Heart left ventricle (tissue), 16 donors: ENCODE data around the gene TTN. TPM values are rescaled to one million over a fixed set of nuclear protein-coding genes. Genes with fewer than 3 reads are reported as not detected.
A peak's percentile ranks its signal among the peaks of the same experiment; 100 is the strongest.

Experiments
- ATAC-seq, 4 donors: fragments of 200-7000 bp; cut with Tn5 transposase; one replicate each; pipeline ENCODE4 v1.9.1; 2020 to 2022; ENCODE audit warnings: moderate library complexity in 4 of 4, mild to moderate bottlenecking in 3 of 4, moderate number of reproducible peaks in 1 of 4
- DNase-seq, 5 donors: peaks; one replicate each; pipeline ENCODE4 v3.0.0-alpha.2; 2020
- H3K27ac ChIP-seq, 12 donors: fragments of 200-600 bp; sonication (generic) in 4 of 12; one replicate each; pipeline versions ENCODE4 v1.5.0 to v1.8.0; 2016 to 2022; ENCODE audit warnings: mild to moderate bottlenecking in 2 of 12
- H3K27me3 ChIP-seq, 9 donors: fragments of 200-600 bp; sonication (generic) in 2 of 9; one replicate each; pipeline versions ENCODE4 v1.5.1 to v1.8.0; 2016 to 2022; ENCODE audit warnings: mild to moderate bottlenecking in 3 of 9
- H3K36me3 ChIP-seq, 9 donors: fragments of 200-600 bp; sonication (generic) in 2 of 9; one replicate each; pipeline versions ENCODE4 v1.5.0 to v1.8.0; 2018 to 2022; ENCODE audit warnings: mild to moderate bottlenecking in 2 of 9
- H3K4me1 ChIP-seq, 12 donors: fragments of 200-600 bp; sonication (generic) in 4 of 12; one replicate each; pipeline versions ENCODE4 v1.5.0 to v1.8.0; 2016 to 2022; ENCODE audit warnings: mild to moderate bottlenecking in 3 of 12
- H3K4me3 ChIP-seq, 12 donors: fragments of 200-600 bp; sonication (generic) in 4 of 12; one replicate each; pipeline versions ENCODE4 v1.5.0 to v1.8.0; 2017 to 2022; ENCODE audit warnings: mild to moderate bottlenecking in 9 of 12, moderate library complexity in 4 of 12
- H3K9me3 ChIP-seq, 12 donors: fragments of 200-600 bp; sonication (generic) in 4 of 12; one replicate each; pipeline versions ENCODE4 v1.5.0 to v1.8.0; 2016 to 2022; ENCODE audit warnings: mild to moderate bottlenecking in 1 of 12
- CTCF ChIP-seq, 12 donors: fragments of 200-600 bp; sonication (generic) in 4 of 12; IDR thresholded peaks; one replicate each; pipeline versions ENCODE4 v1.5.0 to v1.8.0; 2018 to 2022; ENCODE audit warnings: antibody characterized with exemption in 12 of 12, mild to moderate bottlenecking in 5 of 12
- POLR2A ChIP-seq, 2 donors: fragments of 450-650 bp; IDR thresholded peaks; one replicate each; pipeline ENCODE4 v1.6.1; 2017; ENCODE audit warnings: antibody characterized with exemption in 2 of 2, mild to moderate bottlenecking in 2 of 2, moderate library complexity in 2 of 2
- WGBS, 4 donors: extraction: QIAGEN DNeasy Blood & Tissue Kit in 2 of 4; methylation state at CpG; one replicate each; pipeline versions ENCODE4 v1.1.5 to v1.1.7; 2013 to 2018; 5-methylcytosine and 5-hydroxymethylcytosine counted together
- intact Hi-C, 10 donors: fragments of 100-400 bp; cut with DNase I; formaldehyde crosslinking; loops; one replicate each; pipeline versions ENCODE4 v1.11.1 to v1.14.2; 2022
- polyA plus RNA-seq, 2 donors: library from polyadenylated mRNA; stranded (reverse); fragments of 200-250 nt; gene quantifications; one replicate each; pipeline ENCODE4 v1.2.3, GENCODE V29; 2013
- total RNA-seq, 9 donors: library from RNA; depleted of rRNA in 2 of 9; stranded (reverse); fragments of >200 nt in 2 of 9; fragmentation: NEBNext Ultra II Directional in 3 of 9; extraction: Animal tissue kit (Norgen Biotek cat#: 25700) in 3 of 9; gene quantifications; one replicate each; pipeline versions ENCODE4 v1.1.0 to v1.2.4, GENCODE V29; 2016 to 2023
- donor health status: ischemic (EF 13 %, LVEDD 7.1; RV severe dilation, severe dysfunction).
- donor health status: healthy with polysubstance abuse.
- donor health status: DM: no; HTN: yes; CAD: no.
- donor health status: DM: no; HTN: no; CAD: no.
- donor health status: ischemic (EF 25% LVEDD 6.9; RV normal size, moderate dysfunction).
- donor health status: ischemic (EF 25% LVEDD 5.7; RV mildly dilated, moderate dysfunction).
- donor health status: healthy.
- donor health status: DM: yes; HTN: yes; CAD: no.
- donor health status: ischemic (EF 35%, LVEDD 5.7; RV mildly dilated, moderate dysfunction).
- donor health status: nonischemic (EF 11% LVEDD 7.7; RV severe dilation, severe dysfunction).
- donor health status: DM: yes; HTN: yes; CAD: no.
- donor health status: PGD.
- donor health status: ischemic (EF 29% LVEDD 5.4; RV normal size, mild dysfunction).
- donor health status: nonischemic (EF 23%, LVEDD 6.1; RV moderate dilation, normal function).

Gene TTN
- total and polyA plus RNA-seq, 11 donors = 136 to 4,653 (median 3,379) TPM

- ATAC-seq (peak; percentile 82 to 90 (median 83)), DNase-seq (peak; percentile 88 to 93 (median 90))
- Histone ChIP-seq H3K27me3 (no peaks in the 10 kb centered on the region), H3K36me3 (no peaks in the 10 kb centered on the region), H3K27ac (peak within 1 kb of the TSS; percentile 49 to 97 (median 94)), H3K4me1 (peaks cover 5 to 57% (median 40%) of the 10 kb centered on the region in 12 donors), H3K9me3 (no peaks in the 10 kb centered on the region), H3K4me3 (peak within 1 kb of the TSS; percentile 42 to 85 (median 72))
- intact Hi-C loops = loop anchor here in 5 of 10 donors (1.0 to 2.0 kb wide), 3 partner anchors 27 to 66 kb away; partner anchors contain the start of genes PJVK (in 4 of the 5) and PRKRA (in 4 of the 5)
- WGBS, 4 donors = 1 to 2% (median 2%) methylated on average over 54 to 56 of the region's 56 CpGs
- TF ChIP-seq POLR2A (IDR thresholded peaks at IDR 0.05) (peak in 1 of 2 donors; percentile 68), CTCF (IDR thresholded peaks at IDR 0.05) (peak; percentile 47 to 77 (median 67))
These were observed 328.6 kb downstream of the TTN start, which contains the start of gene FKBP7 for GRCh38 chr2:178478439-178479274. TSS of gene FKBP7 (minus strand) at chr2:178478600. CDS start at chr2:178478499, 101 bp downstream.

GRCh38 chr2:178478130-178478438 is 329.1 kb downstream of the TTN start:
- DNase-seq = no peak
- Histone ChIP-seq H3K27me3 (no peaks in the 10 kb centered on the region), H3K4me3 (peak overlapping the region; percentile 42 to 85 (median 72)), H3K9me3 (no peaks in the 10 kb centered on the region), H3K4me1 (peaks cover 5 to 54% (median 35%) of the 10 kb centered on the region in 12 donors), H3K27ac (peak overlapping the region in 11 of 12 donors; percentile 85 to 97 (median 95)), H3K36me3 (no peaks in the 10 kb centered on the region)
- ATAC-seq = peak in 1 of 4 donors; percentile 3
- 1 to 3% (median 2%) methylated on average over 10 of the region's 10 CpGs for WGBS, 4 donors
- intact Hi-C loops = loop anchor here in 3 of 10 donors (2.0 kb wide), 2 partner anchors 27 to 65 kb away; partner anchors contain the start of genes PJVK (in 2 of the 3) and PRKRA (in 2 of the 3)
- TF ChIP-seq POLR2A (IDR thresholded peaks at IDR 0.05) (no peak), CTCF (IDR thresholded peaks at IDR 0.05) (no peak)

- no peaks in the 10 kb centered on the region for H3K36me3 ChIP-seq
- intact Hi-C loops = loop anchor here in 3 of 10 donors (2.0 kb wide), 2 partner anchors 27 to 65 kb away; partner anchors contain the start of genes PJVK (in 2 of the 3) and PRKRA (in 2 of the 3)
- H3K4me3 ChIP-seq = peak overlapping the region; percentile 42 to 85 (median 72)
- no peaks in the 10 kb centered on the region for H3K9me3 ChIP-seq
- DNase-seq (no peak), ATAC-seq (no peak)
- TF ChIP-seq POLR2A (IDR thresholded peaks at IDR 0.05) (no peak), CTCF (IDR thresholded peaks at IDR 0.05) (no peak)
- peaks cover 5 to 49% (median 30%) of the 10 kb centered on the region in 12 donors for H3K4me1 ChIP-seq
- H3K27me3 ChIP-seq = no peaks in the 10 kb centered on the region
- 22 to 27% (median 24%) methylated on average over 3 of the region's 3 CpGs for WGBS, 4 donors
- peak overlapping the region in 10 of 12 donors; percentile 85 to 97 (median 94) for H3K27ac ChIP-seq
These were observed 329.6 kb downstream of the TTN start for GRCh38 chr2:178477443-178478129.

- Histone ChIP-seq H3K9me3 (no peaks in the 10 kb centered on the region), H3K27me3 (no peaks in the 10 kb centered on the region), H3K4me1 (peaks cover under 1 to 38% (median 19%) of the 10 kb centered on the region in 12 donors), H3K36me3 (no peaks in the 10 kb centered on the region), H3K4me3 (peak overlapping the region in 1 of 12 donors; percentile 75), H3K27ac (no peak overlapping the region)
- TF ChIP-seq POLR2A (IDR thresholded peaks at IDR 0.05) = no peak
- TF ChIP-seq CTCF (IDR thresholded peaks at IDR 0.05) = no peak
- DNase-seq (no peak), ATAC-seq (no peak)
- intact Hi-C loops = no loop called here
These were observed 330.7 kb downstream of the TTN start for GRCh38 chr2:178476477-178476876.
